Measurements from ENCODE around the gene SUMF1.

- no peak for TF ChIP-seq POLR2AphosphoS5 (IDR thresholded peaks at IDR 0.05)
- no peak for TF ChIP-seq POLR2A (IDR thresholded peaks at IDR 0.05)
Observed at GRCh38 chr3:4509043-4509442, 42.0 kb upstream of the SUMF1 start.

All from stomach (tissue), 4 donors.